Stimulated activated CD4-positive, alpha-beta T cell treated with anti-CD3 and anti-CD28 coated beads, Interleukin-4, amount 100 ng/mL, for 24 hours (primary cell): Measurements from ENCODE around the gene RNASE7.
"Not testable (repeated sequence)": the region's sequence is repeated elsewhere in the genome, so short reads cannot be mapped to it uniquely, and the experiment has no call there.

Experiments used
- DNase-seq: peaks from one replicate; pipeline ENCODE4 v3.0.0-alpha.2; 2020

RNASE7 gene

DNA sequence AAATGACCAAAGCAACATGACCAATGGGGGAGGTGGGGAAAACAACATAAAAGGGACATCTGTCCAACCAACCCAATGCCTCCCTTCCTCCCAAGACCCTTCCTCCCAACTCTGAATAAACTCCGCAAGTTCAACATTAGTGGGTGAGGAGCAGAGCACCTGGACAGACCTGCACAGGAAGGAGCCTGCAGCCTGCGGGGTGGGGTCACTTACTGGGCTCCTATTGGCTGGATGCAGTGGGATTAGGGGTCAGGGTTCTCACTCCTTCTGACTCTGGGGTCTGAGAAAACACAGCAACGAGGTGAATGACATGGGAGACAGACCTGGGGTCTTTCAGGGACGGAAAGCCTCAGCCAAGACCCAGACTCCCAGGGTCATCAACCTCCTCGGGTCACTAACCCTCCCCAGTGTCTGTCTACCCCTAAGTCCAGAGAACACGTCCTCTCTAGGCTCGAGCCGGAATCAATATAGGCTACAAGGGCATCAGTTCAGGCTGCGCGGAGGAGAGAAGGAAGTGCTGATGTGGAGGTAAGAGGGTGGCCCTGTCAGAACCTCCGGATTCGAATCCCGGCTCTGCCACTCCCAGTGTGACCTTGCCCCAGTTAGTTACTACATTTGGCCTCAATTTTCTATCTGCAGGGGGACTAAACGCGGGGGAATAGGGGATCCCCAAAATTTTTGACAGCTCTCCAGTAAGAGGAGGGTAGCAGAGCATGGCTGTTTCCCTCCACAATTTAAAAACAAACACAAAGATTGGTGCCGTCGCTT is 18.2 kb upstream of the RNASE7 start:
- DNase-seq: no peak

GRCh38 chr14:21024585-21025370 is 17.4 kb upstream of the RNASE7 start, which contains the start of gene NDRG2:
TSS of gene NDRG2 (minus strand) at chr14:21025061. CDS start at chr14:21023315, 1,746 bp downstream.
- peak; percentile 67 for DNase-seq

GRCh38 chr14:21025371-21026273 is 16.5 kb upstream of the RNASE7 start:
- DNase-seq: no peak

DNA sequence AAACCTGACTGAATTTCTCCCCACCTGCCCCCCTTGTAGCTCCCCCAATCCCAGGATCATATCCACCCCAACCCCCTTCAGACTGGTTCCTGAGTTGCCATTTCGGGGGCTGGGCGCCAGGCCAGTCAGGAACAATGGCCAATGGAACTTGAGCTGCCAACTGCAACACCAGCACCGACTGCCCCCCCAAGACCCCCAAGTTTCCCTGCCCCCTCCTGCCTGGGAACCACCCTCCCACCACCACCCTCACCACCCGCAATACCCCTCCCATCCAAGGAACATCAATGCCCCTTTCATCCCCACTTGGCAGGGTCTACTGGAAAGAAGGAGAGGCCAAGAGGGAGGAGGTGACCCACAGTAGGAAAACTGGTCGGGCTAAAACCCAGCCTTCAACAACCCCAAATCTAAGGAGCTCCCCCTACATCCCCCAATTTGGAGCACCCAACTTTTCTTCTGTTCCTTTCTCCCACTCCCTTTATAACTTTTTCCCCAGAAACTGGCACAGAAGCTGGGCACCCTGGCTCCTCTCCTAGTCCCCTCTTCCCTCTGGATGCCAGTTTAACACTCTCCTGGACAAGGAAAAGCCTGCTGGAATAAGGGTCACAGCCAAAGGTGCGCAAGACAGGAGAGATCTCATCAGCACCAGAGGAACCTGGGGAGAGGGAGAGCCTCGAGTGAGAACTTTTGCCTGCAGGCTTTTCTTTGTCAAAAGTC is 15.7 kb upstream of the RNASE7 start:
- no peak for DNase-seq

GRCh38 chr14:21026988-21027315 is 15.2 kb upstream of the RNASE7 start:
- DNase-seq: no peak

- DNase-seq: no peak
Observed at GRCh38 chr14:21029917-21030316, 12.2 kb upstream of the RNASE7 start, which contains the start of gene TPPP2. TSS of gene TPPP2 (plus strand) at chr14:21030217. CDS start at chr14:21030582, 365 bp downstream.

- no peak for DNase-seq
Observed at GRCh38 chr14:21030531-21030930, 11.6 kb upstream of the RNASE7 start.

DNA sequence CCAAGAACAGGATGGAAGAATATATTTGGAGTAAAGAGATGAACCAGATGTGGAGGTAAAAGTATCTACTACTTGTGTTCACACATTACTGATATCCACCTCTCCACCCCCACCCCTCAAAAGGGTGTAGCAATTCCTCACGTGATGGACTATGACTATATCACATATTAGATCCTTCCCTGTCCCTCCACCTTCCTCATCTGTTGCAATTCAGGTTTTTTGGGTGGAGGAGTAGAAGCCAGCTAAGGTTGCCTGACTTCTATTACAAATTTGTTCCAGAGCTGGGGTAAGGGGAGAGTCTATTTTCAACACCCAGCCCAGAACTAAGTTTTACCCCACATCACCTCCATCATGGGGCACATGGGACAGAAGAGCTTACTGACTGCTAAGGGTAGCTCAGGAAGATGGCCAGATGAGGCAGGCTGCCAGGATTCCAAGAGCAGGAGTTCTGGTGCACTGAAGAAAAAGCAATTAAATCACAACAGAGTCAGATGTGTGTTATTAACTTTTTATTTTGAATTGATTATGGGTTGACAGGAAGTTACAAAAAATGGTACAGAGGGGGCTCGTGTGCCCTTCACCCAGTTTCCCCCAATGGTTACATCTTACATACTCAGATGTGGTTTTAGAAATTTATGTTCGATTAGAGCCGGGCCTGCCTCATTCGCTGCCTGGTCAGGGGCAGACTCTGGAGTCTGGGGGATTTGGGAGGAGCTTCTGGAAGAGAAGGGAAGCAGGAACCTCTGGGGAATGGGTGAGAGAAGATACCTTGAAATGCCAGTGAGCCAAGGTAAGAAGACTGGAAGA is 9.6 kb upstream of the RNASE7 start:
- no peak for DNase-seq

GRCh38 chr14:21033133-21033698 is 8.9 kb upstream of the RNASE7 start:
- DNase-seq: no peak

- no peak for DNase-seq
Observed at GRCh38 chr14:21034707-21035106, 7.5 kb upstream of the RNASE7 start, which contains the start of gene RNASE13. TSS of gene RNASE13 (minus strand) at chr14:21034807. CDS start at chr14:21034288, 519 bp downstream.

- DNase-seq: no peak
Observed at GRCh38 chr14:21036751-21037150, 5.4 kb upstream of the RNASE7 start.

DNA sequence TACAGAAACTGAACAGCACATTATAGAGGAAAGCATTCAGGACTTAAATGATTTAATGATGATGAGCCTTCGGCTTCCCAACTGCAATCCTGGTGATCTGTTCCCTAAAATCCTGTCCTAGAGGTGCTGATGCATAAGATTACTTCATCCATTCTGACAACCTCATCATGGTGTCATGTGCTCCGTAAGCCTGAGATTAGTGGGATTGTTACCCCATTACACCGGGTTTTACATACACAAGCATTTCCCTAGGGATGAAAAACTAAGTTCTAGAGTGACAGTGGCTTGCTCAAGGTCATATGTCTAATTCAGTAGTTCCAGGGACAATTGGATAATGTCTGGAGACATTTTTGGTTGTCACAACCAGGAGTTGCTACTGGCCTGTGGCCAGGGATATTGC is 5.0 kb upstream of the RNASE7 start:
- no peak for DNase-seq

- no peak for DNase-seq
Observed at GRCh38 chr14:21038441-21039422, 3.4 kb upstream of the RNASE7 start.

GRCh38 chr14:21039585-21040369 is 2.4 kb upstream of the RNASE7 start:
- DNase-seq: no peak

GRCh38 chr14:21040370-21040925 is 1.7 kb upstream of the RNASE7 start:
- DNase-seq: no peak

DNA sequence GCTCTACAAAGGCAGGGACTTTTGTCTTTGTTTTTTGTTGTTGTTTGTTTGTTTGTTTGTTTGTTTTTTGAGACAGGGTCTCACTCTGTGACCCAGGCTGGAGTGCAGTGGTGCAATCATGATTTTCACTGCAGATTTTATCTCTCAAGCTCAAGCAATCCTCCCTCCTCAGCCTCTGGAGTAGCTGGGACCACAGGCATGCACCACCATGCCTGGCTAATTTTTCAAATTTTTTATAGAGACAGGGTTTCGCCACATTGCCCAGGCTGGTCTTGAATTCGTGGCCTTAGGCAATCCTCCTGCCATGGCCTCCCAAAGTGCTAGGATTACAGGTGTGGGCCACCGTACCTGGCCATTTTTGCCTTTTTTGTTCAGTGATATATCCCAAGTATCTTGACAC is 1.2 kb upstream of the RNASE7 start:
- DNase-seq: not testable (repeated sequence)

DNA sequence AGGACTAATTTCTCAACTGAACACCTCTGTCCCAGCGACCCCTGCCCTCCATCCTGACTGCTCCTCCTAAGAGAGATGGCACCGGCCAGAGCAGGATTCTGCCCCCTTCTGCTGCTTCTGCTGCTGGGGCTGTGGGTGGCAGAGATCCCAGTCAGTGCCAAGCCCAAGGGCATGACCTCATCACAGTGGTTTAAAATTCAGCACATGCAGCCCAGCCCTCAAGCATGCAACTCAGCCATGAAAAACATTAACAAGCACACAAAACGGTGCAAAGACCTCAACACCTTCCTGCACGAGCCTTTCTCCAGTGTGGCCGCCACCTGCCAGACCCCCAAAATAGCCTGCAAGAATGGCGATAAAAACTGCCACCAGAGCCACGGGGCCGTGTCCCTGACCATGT is 756 bp downstream of the RNASE7 start:
- DNase-seq: no peak

DNA sequence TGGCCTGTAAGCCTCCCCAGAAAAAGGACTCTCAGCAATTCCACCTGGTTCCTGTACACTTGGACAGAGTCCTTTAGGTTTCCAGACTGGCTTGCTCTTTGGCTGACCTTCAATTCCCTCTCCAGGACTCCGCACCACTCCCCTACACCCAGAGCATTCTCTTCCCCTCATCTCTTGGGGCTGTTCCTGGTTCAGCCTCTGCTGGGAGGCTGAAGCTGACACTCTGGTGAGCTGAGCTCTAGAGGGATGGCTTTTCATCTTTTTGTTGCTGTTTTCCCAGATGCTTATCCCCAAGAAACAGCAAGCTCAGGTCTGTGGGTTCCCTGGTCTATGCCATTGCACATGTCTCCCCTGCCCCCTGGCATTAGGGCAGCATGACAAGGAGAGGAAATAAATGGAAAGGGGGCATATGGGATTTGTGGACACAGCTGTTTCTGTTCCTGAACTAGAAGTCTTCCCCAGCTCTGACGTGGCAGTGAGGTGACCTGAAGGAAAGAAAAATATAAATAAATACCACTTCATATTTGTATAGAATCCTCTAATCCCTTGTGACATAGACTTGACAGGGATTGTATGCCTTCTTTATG is 1.3 kb downstream of the RNASE7 start:
- DNase-seq: no peak
